Keratinocyte (primary cell): ENCODE measurements around the gene GPR137B. TPM values are rescaled to one million over a fixed set of nuclear protein-coding genes. Genes with fewer than 3 reads are reported as not detected.

Source experiments
- DNase-seq: peaks from one replicate; pipeline ENCODE4 v3.0.0-alpha.2; 2011; ENCODE audit warnings: low read depth, missing footprints, low spot score
- FAIRE-seq: peaks from 2 replicates; lab custom pipeline; 2011; peaks lifted over from hg19 to GRCh38; lab: Jason Lieb, UNC
- H2AFZ ChIP-seq: 2 replicates; pipeline ENCODE4 v1.6.0; 2012; ENCODE audit warnings: low read length, control low read depth, inconsistent platforms; ENCODE audit not compliant: control insufficient read depth
- H3K27ac ChIP-seq: 2 replicates; pipeline ENCODE4 v1.5.1; 2011; ENCODE audit warnings: low read length; ENCODE audit not compliant: control insufficient read depth, insufficient read depth
- H3K27me3 ChIP-seq: 3 replicates; pipeline ENCODE4 v1.6.0; 2011; ENCODE audit warnings: low read length; ENCODE audit not compliant: control insufficient read depth, insufficient read depth; ENCODE audit errors: extremely low read depth
- H3K36me3 ChIP-seq, 2 experiments: 2 replicates in 1 of 2; 3 replicates in 1 of 2; pipeline ENCODE4 v1.5.1; 2011; ENCODE audit warnings: low read length in 2 of 2, mild to moderate bottlenecking in 1 of 2; ENCODE audit not compliant: control insufficient read depth in 2 of 2, insufficient read depth in 2 of 2; ENCODE audit errors: extremely low read depth in 1 of 2
- H3K4me1 ChIP-seq: 3 replicates; pipeline ENCODE4 v1.5.1; 2011; ENCODE audit warnings: low read length; ENCODE audit not compliant: control insufficient read depth, insufficient read depth; ENCODE audit errors: extremely low read depth
- H3K4me2 ChIP-seq: 3 replicates; pipeline ENCODE4 v1.6.0; 2011; ENCODE audit warnings: low read depth, low read length; ENCODE audit not compliant: control insufficient read depth, insufficient read depth; ENCODE audit errors: extremely low read depth
- H3K4me3 ChIP-seq, 3 experiments: fragments of 200-600 bp in 1 of 3; sonication (generic) in 1 of 3; 2 replicates in 2 of 3; 3 replicates in 1 of 3; pipeline ENCODE4 v1.5.1; 2011 to 2016; ENCODE audit warnings: low read length in 3 of 3, mild to moderate bottlenecking in 3 of 3, control low read depth in 2 of 3, inconsistent platforms in 1 of 3, low read depth in 1 of 3, mixed read lengths in 1 of 3, mixed run types in 1 of 3, moderate library complexity in 1 of 3; ENCODE audit not compliant: control insufficient read depth in 2 of 3, insufficient read depth in 2 of 3; ENCODE audit errors: extremely low read depth in 1 of 3
- H3K79me2 ChIP-seq: 2 replicates; pipeline ENCODE4 v1.6.0; 2012; ENCODE audit warnings: low read length; ENCODE audit not compliant: control insufficient read depth, insufficient read depth
- H3K9ac ChIP-seq: 3 replicates; pipeline ENCODE4 v1.6.0; 2011; ENCODE audit warnings: low read length; ENCODE audit not compliant: control insufficient read depth, insufficient read depth; ENCODE audit errors: extremely low read depth
- H3K9me1 ChIP-seq: 3 replicates; pipeline ENCODE4 v1.6.0; 2011; ENCODE audit warnings: low read length; ENCODE audit not compliant: control insufficient read depth, insufficient read depth; ENCODE audit errors: extremely low read depth
- H3K9me3 ChIP-seq: 2 replicates; pipeline ENCODE4 v1.5.1; 2012; ENCODE audit warnings: low read depth, low read length; ENCODE audit not compliant: control insufficient read depth
- H4K20me1 ChIP-seq: 3 replicates; pipeline ENCODE4 v1.6.0; 2011; ENCODE audit warnings: low read length; ENCODE audit not compliant: control insufficient read depth, insufficient read depth; ENCODE audit errors: extremely low read depth
- CTCF ChIP-seq, 3 experiments: IDR thresholded peaks in 1 of 3; conservative IDR thresholded peaks in 1 of 3; optimal IDR thresholded peaks in 1 of 3; 2 replicates in 2 of 3; 3 replicates in 1 of 3; pipeline versions ENCODE3 to v1.5.1; 2011; ENCODE audit warnings: low read length in 3 of 3, mild to moderate bottlenecking in 3 of 3, moderate library complexity in 2 of 3, control low read depth in 1 of 3, inconsistent platforms in 1 of 3; ENCODE audit not compliant: insufficient read depth in 2 of 3; ENCODE audit errors: extremely low read depth in 1 of 3
- EZH2 ChIP-seq: IDR thresholded peaks from one replicate; pipeline ENCODE4 v1.6.1; 2012; ENCODE audit warnings: inconsistent platforms, mild to moderate bottlenecking, low read length, moderate library complexity
- dilution Hi-C: fragments of 300-500 bp; cut with MboI; formaldehyde crosslinking; loops from one replicate; pipeline ENCODE4 v1.7.0; 2020; ENCODE audit warnings: low sequenced_read_pairs; ENCODE audit not compliant: extremely low pct_ligation_motif_present
- polyA plus RNA-seq, 5 experiments: library from polyadenylated mRNA; depleted of rRNA in 3 of 5; stranded (reverse) in 3 of 5; stranded (forward) in 1 of 5; unstranded in 1 of 5; fragments of >200 nt; gene quantifications; 1 replicate in 1 of 5; 2 replicates in 3 of 5; 3 replicates in 1 of 5; pipeline versions ENCODE4 v1.2.1 to v1.2.3, GENCODE V29; 2011 to 2012; ENCODE audit warnings: missing spikeins in 2 of 5, low read depth in 1 of 5, low replicate concordance in 1 of 5

The GPR137B gene
- polyA plus RNA-seq, 1 donor (not counting 4 experiments of a cell fraction or from before 2014, with no cell fraction given), result 7.1 TPM

GRCh38 chr1:236164273-236164672 lies 21.9 kb downstream of the GPR137B start:
- H3K79me2 ChIP-seq, result no peaks in the 10 kb centered on the region
- H3K27me3 ChIP-seq, result no peaks in the 10 kb centered on the region
- H3K9me3 ChIP-seq, result peaks cover 6% of the 10 kb centered on the region
- TF ChIP-seq EZH2 (no peak), CTCF (optimal IDR thresholded peaks at IDR 0.05 in 1 of 3, IDR thresholded peaks at IDR 0.05 in 1 of 3, conservative IDR thresholded peaks at IDR 0.05 in 1 of 3; ENCODE audit: extremely low read depth in 1 of 3, insufficient read depth in 2 of 3, low read length in 3 of 3) (no peak)
- H3K36me3 ChIP-seq, result peaks cover 0 to 2% of the 10 kb centered on the region in 2 experiments
- no peak for FAIRE-seq
- H3K4me2 ChIP-seq, result no peak overlapping the region
- no peak overlapping the region for H2AFZ ChIP-seq
- DNase-seq, result no peak
- H3K9me1 ChIP-seq, result no peaks in the 10 kb centered on the region
- no peaks in the 10 kb centered on the region for H4K20me1 ChIP-seq
- no peak overlapping the region for H3K9ac ChIP-seq
- dilution Hi-C loops, result no loop called here
- no peaks in the 10 kb centered on the region for H3K4me1 ChIP-seq
- H3K4me3 ChIP-seq, result no peak overlapping the region
- H3K27ac ChIP-seq, result no peak overlapping the region

- H3K4me1 ChIP-seq, result no peaks in the 10 kb centered on the region
- H3K4me3 ChIP-seq, result no peak overlapping the region
- dilution Hi-C loops, result no loop called here
- DNase-seq, result no peak
- H4K20me1 ChIP-seq, result no peaks in the 10 kb centered on the region
- TF ChIP-seq EZH2 (no peak), CTCF (optimal IDR thresholded peaks at IDR 0.05 in 1 of 3, IDR thresholded peaks at IDR 0.05 in 1 of 3, conservative IDR thresholded peaks at IDR 0.05 in 1 of 3; ENCODE audit: extremely low read depth in 1 of 3, insufficient read depth in 2 of 3, low read length in 3 of 3) (no peak)
- no peaks in the 10 kb centered on the region for H3K79me2 ChIP-seq
- H3K36me3 ChIP-seq, result peaks cover 0 to 3% of the 10 kb centered on the region in 2 experiments
- no peak for FAIRE-seq
- no peak overlapping the region for H3K9ac ChIP-seq
- no peaks in the 10 kb centered on the region for H3K9me1 ChIP-seq
- H3K27ac ChIP-seq, result no peak overlapping the region
- no peaks in the 10 kb centered on the region for H3K27me3 ChIP-seq
- H2AFZ ChIP-seq, result no peak overlapping the region
- H3K4me2 ChIP-seq, result no peak overlapping the region
- peaks cover 6% of the 10 kb centered on the region for H3K9me3 ChIP-seq
These were observed 23.1 kb downstream of the GPR137B start for GRCh38 chr1:236165238-236165981.
